Measurements from ENCODE around the gene SLC6A3. TPM values are rescaled to one million over a fixed set of nuclear protein-coding genes. Genes with fewer than 3 reads are reported as not detected.

Gene SLC6A3
- total and polyA plus RNA-seq, 9 of the 15 experiments (the other 6 are each of a cell fraction or from before 2014, with no cell fraction given): not detected

- intact Hi-C loops (cut with micrococcal nuclease): no loop called here
- Histone ChIP-seq H2AFZ (ENCODE audit: low read depth, low read length) (no peak overlapping the region), H4K20me1 (replicated peaks; ENCODE audit: control insufficient read depth, insufficient read depth, low read length) (no peaks in the 10 kb centered on the region), H3K4me1 (replicated peaks in 1 of 2; ENCODE audit: control insufficient read depth in 2 of 2, insufficient read depth in 2 of 2, low read length in 2 of 2) (peaks cover 0 to 8% of the 10 kb centered on the region in 2 experiments; a peak in 1 of 5 replicates), H3K9me3 (replicated peaks; ENCODE audit: control insufficient read depth, insufficient read depth, low read depth, low read length) (peaks cover 23% of the 10 kb centered on the region), H3K4me2 (ENCODE audit: insufficient read depth, low read length) (no peak overlapping the region), H3K79me2 (ENCODE audit: control insufficient read depth, insufficient read depth, low read length) (no peaks in the 10 kb centered on the region), H3K27me3 (ENCODE audit: control insufficient read depth in 2 of 2, insufficient read depth in 2 of 2, low read length in 2 of 2) (no peaks in the 10 kb centered on the region; a peak in 1 of 5 replicates), H3K4me3 (no peak overlapping the region), H3K9me1 (ENCODE audit: control insufficient read depth, insufficient read depth, low read length) (no peaks in the 10 kb centered on the region), H3K9ac (ENCODE audit: insufficient read depth in 1 of 2, low read depth in 2 of 2, low read length in 2 of 2) (no peak overlapping the region), H3K36me3 (ENCODE audit: control insufficient read depth, insufficient read depth, low read length) (no peaks in the 10 kb centered on the region), H3K27ac (ENCODE audit: extremely low read depth, low read depth, low read length) (no peak overlapping the region)
- ChIA-PET POLR2A (no interaction called here), CTCF (ENCODE audit: low intra/inter-chr PET ratio) (no interaction called here)
- ATAC-seq: no peak
- no peak for TF ChIP-seq ZBTB8A (IDR thresholded peaks at IDR 0.05; ENCODE audit: partially characterized antibody)
- no peak for TF ChIP-seq KLF13 (tag; IDR thresholded peaks at IDR 0.05; ENCODE audit: borderline replicate concordance, low read depth)
- TF ChIP-seq PHF20 (IDR thresholded peaks at IDR 0.05; ENCODE audit: partially characterized antibody): no peak
- no peak for TF ChIP-seq PCBP1 (IDR thresholded peaks at IDR 0.05; ENCODE audit: low read depth, low read length, poor library complexity, severe bottlenecking)
- TF ChIP-seq POLR2AphosphoS2 (IDR thresholded peaks at IDR 0.05; ENCODE audit: low read length): no peak
- TF ChIP-seq SMAD3 (CRISPR knock-in tag; conservative IDR thresholded peaks at IDR 0.05): no peak
- no peak for TF ChIP-seq BDP1 (IDR thresholded peaks at IDR 0.05; ENCODE audit: insufficient read depth, insufficient read length)
- TF ChIP-seq FOXO4 (CRISPR knock-in tag; IDR thresholded peaks at IDR 0.05): no peak
- TF ChIP-seq NFE2L1 (tag; IDR thresholded peaks at IDR 0.05; ENCODE audit: borderline replicate concordance, low read depth): no peak
- TF ChIP-seq ZFX (CRISPR knock-in tag; IDR thresholded peaks at IDR 0.05): no peak
- in situ Hi-C loops (cut with MboI): no loop called here
- no peak for DNase-seq (ENCODE audit: extremely low read depth in 1 of 4, low spot score in 3 of 4)
- 49% methylated on average over 10 of the region's 10 CpGs for WGBS (ENCODE audit: insufficient coverage, low coverage, missing lambda C conversion rate)
- FAIRE-seq: no peak
- BruUV-seq (replicated peaks): no TSS peak
Observed at GRCh38 chr5:1461396-1461795, 16.2 kb upstream of the SLC6A3 start.
